GM18909 (cell line): ENCODE results near the gene ST6GALNAC5.

Experiments used
- ATAC-seq: cut with Tn5 transposase; IDR thresholded peaks from one replicate; pipeline ENCODE4 v1.9.1; 2021; ENCODE audit warnings: mild to moderate bottlenecking; ENCODE audit not compliant: unreplicated experiment, poor library complexity

ST6GALNAC5 gene

DNA sequence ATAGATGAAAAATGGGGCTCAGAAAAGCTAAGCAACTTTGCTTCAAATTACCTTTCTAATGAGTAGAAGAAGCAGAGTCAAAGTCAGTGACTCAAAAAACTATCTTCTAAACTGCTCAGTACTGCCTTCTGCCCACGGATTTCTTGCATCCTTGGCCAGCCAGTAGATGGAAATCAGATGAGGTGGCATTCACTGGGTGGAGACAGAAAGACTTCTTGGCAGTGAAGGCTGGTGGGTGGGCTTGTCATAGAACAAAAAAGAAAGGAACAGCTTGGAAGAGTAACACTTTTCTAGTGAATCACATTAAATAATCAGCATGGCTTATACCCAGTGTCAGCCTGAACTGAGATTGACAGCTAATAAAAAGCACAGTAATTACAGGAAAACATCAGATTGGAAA lies 170.7 kb downstream of the ST6GALNAC5 start:
- ATAC-seq = no peak

DNA sequence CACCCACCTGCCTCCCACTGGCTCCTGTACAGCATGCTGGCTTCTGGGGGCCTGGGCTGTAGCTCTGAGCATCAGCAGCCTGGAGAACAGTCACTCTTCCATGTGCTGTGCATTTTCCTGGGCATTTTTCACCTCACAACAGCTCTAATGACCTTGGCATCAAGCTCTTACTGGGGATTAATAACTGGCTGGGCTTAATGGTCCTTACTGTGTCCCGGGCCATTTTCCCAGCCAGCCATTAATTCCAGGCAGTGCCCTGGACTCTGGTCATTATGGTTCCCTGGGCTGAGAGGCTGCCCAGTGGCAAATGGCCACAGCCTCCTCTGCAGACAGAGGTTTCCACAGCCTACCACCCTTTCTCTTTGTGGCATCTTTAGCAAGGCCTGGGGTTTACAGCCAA lies 171.8 kb downstream of the ST6GALNAC5 start:
- ATAC-seq = no peak

- ATAC-seq = no peak
Measured at GRCh38 chr1:77039739-77040138, 172.5 kb downstream of the ST6GALNAC5 start.

DNA sequence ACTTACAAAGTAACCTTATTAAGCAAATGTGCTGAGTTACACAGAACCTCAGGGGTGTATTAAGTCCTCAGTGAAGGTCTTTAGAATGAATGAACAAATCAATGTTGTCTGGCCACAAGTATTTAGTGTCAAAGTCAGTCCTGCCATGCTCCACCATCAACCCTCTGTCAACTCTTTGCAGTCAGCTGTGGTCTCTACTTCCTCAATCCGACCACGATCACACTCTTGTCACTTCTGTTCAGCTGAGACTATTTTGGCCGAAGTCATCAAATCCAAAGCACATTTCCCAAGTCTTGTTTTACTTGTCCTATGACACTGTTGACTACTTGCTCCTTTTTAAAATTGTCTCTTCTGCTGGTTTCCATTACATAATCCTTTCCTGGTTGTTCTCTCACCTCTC lies 173.5 kb downstream of the ST6GALNAC5 start:
- no peak for ATAC-seq

DNA sequence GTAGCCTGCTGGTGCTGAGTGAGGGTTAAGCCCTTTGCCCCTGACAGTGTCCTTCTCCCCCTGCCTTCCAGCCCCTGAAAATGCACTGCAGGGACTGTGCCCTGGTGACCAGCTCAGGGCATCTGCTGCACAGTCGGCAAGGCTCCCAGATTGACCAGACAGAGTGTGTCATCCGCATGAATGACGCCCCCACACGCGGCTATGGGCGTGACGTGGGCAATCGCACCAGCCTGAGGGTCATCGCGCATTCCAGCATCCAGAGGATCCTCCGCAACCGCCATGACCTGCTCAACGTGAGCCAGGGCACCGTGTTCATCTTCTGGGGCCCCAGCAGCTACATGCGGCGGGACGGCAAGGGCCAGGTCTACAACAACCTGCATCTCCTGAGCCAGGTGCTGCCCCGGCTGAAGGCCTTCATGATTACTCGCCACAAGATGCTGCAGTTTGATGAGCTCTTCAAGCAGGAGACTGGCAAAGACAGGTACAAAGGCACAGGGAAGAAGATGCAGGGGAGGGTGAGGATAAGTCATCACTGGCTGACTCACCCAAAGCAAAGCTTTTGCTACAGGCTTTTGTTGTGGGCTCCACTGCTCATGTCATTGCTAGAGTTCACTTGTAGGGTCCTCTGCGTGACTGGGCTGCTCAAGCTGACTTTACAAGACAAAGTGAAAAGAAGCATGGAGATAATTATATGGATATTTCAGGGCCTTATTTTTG lies 177.0 kb downstream of the ST6GALNAC5 start:
- ATAC-seq = no peak

DNA sequence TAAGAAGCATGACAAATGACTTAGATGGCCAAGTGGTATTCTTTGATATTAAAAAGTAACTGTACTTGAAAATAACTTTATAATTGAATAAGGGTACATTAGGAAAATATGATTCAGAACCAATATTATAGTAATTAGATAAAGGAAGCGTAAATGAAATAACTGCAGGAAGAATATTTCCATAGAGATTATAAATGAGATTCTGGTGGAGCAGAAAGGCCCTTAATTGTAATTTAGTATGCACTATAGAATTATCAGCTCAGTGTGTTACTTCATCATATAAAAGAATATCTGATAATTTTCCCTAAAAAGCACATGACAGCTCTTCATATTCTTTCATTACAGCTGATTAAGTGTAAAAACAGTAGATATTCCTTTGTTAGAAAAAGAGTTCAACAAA lies 180.3 kb downstream of the ST6GALNAC5 start:
- ATAC-seq = no peak

GRCh38 chr1:77047978-77048614 lies 180.8 kb downstream of the ST6GALNAC5 start:
- no peak for ATAC-seq

DNA sequence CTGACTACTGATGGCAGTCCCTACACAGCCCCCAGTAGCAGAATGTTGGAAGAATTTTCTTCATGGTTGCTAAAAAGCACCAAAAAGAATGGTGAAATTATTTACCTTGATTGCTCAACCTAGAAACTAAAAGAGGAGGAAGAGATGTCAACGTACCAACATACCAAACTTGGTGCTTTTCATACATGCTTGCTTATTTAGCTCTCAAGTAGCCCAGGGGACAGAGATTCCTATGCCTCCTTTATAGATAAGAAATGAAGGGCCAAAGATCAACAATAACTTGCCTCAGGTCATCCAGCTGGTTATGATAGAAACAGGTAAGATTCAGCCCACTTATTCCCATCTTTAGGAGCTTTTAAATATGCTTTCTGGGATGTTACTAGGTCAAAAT lies 181.3 kb downstream of the ST6GALNAC5 start:
- ATAC-seq = no peak

DNA sequence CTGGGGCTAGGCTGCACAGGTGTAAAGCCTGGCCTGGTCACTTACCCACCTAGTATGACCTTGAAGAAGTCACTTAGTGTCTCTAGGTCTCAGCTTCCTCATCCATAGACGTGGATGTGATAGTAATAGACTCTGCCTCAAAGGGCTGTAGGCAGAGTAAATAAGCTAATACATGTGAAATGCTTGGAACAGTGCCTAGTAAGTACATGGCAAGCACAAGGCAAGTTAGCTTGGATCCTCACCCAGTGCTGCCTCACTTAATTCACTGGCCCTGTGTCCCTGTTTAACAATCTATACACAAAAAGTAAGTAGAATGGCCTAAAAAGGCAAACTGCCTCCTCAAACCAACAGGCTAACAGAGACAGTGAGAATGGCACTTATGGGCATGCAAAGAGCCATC lies 184.1 kb downstream of the ST6GALNAC5 start:
- no peak for ATAC-seq

DNA sequence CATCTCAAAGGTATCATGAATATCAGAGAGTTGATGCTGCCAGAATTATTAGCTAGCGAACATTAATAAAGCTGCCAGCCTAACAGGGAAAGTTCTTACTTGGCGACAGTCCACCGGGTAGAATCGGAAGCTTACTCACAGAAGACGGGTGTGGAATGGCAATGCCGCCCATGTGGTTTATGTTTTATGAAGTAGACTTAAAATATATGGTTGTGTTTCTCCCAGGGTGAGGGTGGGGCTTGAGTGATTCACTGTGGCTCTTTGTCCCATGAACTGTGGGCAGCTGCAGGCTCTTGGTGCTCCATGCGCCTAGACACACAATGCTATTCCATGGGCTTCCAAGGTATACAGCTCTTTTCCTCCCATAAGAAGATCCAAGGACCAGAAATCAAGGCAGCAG lies 189.2 kb downstream of the ST6GALNAC5 start:
- no peak for ATAC-seq

DNA sequence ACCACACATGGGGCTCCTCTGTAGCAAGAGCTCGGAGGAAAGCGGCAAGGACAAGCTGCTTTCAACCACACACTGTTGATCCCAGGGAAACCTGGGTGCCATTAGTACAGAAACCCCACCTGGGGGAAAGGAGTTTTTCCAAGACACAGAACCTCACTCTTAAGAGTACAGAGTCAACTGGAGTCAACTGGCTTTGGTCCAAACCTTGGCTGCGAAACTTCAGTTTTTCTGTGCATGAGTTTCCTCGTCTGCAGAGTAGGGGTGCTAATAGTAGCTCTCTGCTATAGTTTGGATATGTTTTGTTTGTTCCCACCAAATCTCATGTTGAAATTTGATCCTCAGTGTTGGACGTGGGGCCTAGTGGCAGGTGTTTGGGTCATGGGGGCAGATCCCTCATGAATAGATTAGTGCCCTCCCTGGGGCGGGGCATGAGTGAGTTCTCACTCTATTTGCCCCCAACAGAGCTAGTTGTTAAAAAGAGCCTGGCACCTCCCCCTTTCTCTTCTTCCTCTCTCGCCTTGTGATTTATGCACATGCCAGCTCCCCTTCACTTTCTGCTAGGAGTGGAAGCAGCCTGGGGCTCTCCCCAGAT lies 190.8 kb downstream of the ST6GALNAC5 start:
- ATAC-seq = no peak

- no peak for ATAC-seq
Measured at GRCh38 chr1:77060000-77060399, 192.7 kb downstream of the ST6GALNAC5 start.

DNA sequence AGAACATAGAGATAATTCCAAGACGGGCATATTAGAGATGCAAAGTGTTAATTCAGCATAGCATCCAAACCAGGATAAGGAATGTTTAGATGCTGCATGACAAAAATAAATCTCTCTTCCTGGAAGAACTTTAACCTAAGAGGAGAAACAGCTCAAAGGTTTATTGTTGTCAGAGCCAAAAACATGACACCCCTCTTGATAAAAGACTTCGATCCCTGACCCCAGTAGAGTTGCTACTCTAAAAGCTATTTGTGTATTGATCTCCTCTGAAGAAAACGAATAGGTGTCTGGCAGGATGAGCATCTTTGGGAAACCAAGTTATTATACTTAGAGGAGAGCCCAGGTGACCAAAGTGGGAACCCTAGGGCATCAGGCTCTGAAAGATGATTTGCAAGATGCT lies 193.9 kb downstream of the ST6GALNAC5 start:
- ATAC-seq = no peak

DNA sequence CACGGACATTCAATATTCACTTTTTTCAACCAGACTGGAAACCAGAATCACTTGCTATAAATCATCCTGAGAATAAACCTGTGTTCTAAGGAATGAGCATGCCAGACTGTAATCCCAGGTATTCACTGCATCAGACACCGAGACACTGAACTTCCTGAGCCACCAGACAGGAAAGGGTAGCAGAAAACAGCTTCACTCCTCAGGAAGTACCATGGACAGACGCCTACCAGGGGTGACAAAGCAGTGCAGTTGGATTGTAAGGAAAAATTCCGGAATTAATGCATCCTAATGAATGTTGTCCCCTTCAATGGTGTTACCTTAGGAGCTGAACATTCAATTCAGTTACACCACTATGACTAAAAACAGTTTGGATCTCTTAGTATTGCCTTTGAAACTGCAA lies 195.8 kb downstream of the ST6GALNAC5 start:
- ATAC-seq = no peak

- no peak for ATAC-seq
Measured at GRCh38 chr1:77064246-77064645, 197.0 kb downstream of the ST6GALNAC5 start.

- no peak for ATAC-seq
Measured at GRCh38 chr1:77065693-77066342, 198.5 kb downstream of the ST6GALNAC5 start.

DNA sequence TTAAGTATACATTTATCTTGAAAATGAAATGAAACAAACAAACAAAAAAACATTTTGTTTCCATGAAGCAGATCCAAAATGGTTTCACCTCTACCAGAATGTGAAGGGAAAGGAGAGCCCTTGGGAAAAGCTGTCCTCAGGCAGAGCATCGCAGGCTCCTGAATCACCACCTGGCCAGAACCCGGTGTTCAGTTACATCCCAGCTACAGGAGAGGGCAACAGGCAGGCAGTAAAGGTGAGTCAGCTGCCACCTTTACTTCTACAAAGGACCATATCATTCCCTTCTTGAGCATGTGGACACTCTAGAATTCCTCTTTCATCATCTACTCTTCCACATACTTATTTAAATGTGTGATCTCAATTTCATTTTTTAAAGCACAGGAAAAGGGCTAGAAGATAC lies 200.7 kb downstream of the ST6GALNAC5 start:
- ATAC-seq = no peak

- no peak for ATAC-seq
Measured at GRCh38 chr1:77076759-77077158, 209.5 kb downstream of the ST6GALNAC5 start.

DNA sequence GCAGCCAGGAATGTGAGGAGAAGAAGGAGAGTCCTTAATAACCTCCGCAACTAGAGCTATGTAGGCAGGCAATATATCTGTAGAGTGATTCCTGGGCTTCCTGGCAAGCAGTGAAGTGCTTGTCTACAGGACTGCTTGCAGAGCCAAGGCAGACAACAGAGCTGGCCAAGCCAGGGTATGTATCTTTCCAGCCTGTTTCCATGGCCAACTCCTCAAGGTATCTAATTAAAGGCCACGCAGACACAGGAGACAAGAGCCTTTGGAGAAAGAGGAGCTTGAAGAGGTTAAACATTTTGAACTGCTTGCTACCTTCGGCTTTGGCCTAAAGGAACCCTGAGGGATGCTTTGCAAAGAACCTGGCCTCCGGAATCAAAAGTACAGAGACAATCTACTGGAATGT lies 214.6 kb downstream of the ST6GALNAC5 start:
- no peak for ATAC-seq

DNA sequence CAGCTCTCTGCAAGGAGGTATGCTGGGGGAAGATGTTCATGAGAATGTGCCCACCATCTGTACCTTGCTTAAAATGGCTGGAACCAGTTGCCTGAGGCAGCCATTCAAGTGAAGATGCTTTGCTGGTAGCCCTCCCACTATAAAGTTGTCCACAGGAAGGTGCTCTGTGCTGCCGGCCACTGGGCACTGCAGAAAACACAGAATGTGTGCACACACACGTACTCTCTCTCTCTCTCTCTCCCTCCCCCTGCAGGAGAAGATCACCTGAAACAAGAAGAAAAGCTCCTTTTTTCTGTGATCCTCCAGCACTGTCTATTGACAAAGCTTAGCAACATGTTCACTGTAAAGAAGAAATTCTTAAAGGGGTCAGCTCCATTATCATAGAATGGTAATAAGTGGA lies 217.2 kb downstream of the ST6GALNAC5 start:
- no peak for ATAC-seq

GRCh38 chr1:77085109-77085508 lies 217.8 kb downstream of the ST6GALNAC5 start:
- no peak for ATAC-seq
